C4-2B (cell line): ENCODE results near the gene FANCG.

Source experiments
- ZFX ChIP-seq: fragments of 450-650 bp; IDR thresholded peaks from 2 replicates; pipeline ENCODE4 v1.6.1; 2017
- TF ChIP-seq, protein P1 (sequence below): fragments of 450-650 bp; conservative IDR thresholded peaks from 2 replicates; pipeline ENCODE4 v1.5.1; 2017; ENCODE audit warnings: mild to moderate bottlenecking

DNA sequence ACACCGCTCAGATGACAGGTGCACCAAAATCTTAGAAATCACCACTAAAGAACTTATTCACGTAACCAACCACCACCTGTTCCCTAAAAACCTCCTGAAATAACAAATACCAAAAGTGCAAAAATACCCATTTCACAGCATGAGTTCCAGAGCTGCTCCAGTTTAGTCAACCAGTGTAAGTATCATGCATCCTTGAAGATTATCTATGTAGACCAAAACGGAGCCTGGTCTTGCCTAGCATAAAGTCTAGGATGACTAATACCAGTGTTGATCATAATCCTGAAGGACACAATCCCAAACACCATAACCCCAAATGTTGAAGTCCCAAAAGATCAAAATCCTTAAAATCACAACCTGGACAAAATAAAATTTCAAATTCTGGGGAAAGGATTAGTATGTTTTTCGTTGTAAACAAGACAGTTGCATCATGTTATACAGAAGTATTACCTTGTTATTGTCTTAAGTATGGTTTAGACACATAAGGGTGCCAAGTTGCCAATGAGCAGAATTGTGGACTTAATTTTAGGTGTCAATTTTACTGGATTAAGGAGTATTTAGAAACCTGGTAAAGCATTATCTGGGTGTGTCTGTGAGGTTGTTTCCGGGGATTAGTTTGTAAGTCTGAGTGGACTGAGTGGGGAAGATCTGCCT is 25.4 kb downstream of the FANCG start:
- TF ChIP-seq, protein P1, sequence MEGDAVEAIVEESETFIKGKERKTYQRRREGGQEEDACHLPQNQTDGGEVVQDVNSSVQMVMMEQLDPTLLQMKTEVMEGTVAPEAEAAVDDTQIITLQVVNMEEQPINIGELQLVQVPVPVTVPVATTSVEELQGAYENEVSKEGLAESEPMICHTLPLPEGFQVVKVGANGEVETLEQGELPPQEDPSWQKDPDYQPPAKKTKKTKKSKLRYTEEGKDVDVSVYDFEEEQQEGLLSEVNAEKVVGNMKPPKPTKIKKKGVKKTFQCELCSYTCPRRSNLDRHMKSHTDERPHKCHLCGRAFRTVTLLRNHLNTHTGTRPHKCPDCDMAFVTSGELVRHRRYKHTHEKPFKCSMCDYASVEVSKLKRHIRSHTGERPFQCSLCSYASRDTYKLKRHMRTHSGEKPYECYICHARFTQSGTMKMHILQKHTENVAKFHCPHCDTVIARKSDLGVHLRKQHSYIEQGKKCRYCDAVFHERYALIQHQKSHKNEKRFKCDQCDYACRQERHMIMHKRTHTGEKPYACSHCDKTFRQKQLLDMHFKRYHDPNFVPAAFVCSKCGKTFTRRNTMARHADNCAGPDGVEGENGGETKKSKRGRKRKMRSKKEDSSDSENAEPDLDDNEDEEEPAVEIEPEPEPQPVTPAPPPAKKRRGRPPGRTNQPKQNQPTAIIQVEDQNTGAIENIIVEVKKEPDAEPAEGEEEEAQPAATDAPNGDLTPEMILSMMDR: no peak
- no peak for TF ChIP-seq ZFX
